C4-2B (cell line): ENCODE data around the gene FAM78B.

Experiments used
- ZFX ChIP-seq: fragments of 450-650 bp; IDR thresholded peaks from 2 replicates; pipeline ENCODE4 v1.6.1; 2017
- TF ChIP-seq, protein P1 (sequence below): fragments of 450-650 bp; conservative IDR thresholded peaks from 2 replicates; pipeline ENCODE4 v1.5.1; 2017; ENCODE audit warnings: mild to moderate bottlenecking

DNA sequence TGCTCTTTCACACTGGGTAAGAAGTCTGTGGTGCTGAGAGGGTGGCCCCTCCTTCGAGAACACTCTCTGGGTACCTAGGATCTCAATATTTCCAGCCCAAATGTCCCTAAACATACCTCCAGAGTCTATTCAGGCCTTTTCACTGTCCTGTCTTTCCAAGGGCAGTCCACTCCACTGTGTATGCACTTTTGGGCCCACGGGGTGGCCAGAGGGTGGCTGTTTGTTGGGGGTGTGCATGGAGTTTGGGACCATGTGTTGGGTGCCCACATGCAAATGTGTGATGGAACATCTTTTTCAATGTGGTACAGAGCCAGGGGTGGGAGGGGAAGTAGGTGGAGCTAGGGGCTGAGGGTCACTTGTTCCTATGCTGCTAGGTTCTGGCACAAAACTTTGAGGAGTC, 87.5 kb downstream of the FAM78B start:
- TF ChIP-seq, protein P1, sequence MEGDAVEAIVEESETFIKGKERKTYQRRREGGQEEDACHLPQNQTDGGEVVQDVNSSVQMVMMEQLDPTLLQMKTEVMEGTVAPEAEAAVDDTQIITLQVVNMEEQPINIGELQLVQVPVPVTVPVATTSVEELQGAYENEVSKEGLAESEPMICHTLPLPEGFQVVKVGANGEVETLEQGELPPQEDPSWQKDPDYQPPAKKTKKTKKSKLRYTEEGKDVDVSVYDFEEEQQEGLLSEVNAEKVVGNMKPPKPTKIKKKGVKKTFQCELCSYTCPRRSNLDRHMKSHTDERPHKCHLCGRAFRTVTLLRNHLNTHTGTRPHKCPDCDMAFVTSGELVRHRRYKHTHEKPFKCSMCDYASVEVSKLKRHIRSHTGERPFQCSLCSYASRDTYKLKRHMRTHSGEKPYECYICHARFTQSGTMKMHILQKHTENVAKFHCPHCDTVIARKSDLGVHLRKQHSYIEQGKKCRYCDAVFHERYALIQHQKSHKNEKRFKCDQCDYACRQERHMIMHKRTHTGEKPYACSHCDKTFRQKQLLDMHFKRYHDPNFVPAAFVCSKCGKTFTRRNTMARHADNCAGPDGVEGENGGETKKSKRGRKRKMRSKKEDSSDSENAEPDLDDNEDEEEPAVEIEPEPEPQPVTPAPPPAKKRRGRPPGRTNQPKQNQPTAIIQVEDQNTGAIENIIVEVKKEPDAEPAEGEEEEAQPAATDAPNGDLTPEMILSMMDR = no peak
- no peak for TF ChIP-seq ZFX
